ENCODE measurements around the gene ADARB1. TPM values are rescaled to one million over a fixed set of nuclear protein-coding genes. Genes with fewer than 3 reads are reported as not detected.

Gene ADARB1
- total and polyA plus RNA-seq, 9 of the 15 experiments (the other 6 are each of a cell fraction or from before 2014, with no cell fraction given) = 6.7 to 16.0 (median 8.3) TPM

- TF ChIP-seq ZNF407 (IDR thresholded peaks at IDR 0.05; ENCODE audit: low read depth) = no peak
- peak; percentile 89; the same call in 1 of the 2 replicates for TF ChIP-seq SRSF3 (IDR thresholded peaks at IDR 0.05; ENCODE audit: insufficient read depth, low read length)
- peak in 1 of 3 experiments; percentile 33; a peak in 1 of 6 replicates for TF ChIP-seq ZBTB11 (CRISPR knock-in tag; IDR thresholded peaks at IDR 0.05)
- TF ChIP-seq TCF7L2 (IDR thresholded peaks at IDR 0.05; ENCODE audit: low read depth, low read length) = no peak
- no peak for TF ChIP-seq CREB3L1 (IDR thresholded peaks at IDR 0.05; ENCODE audit: borderline replicate concordance, low read depth)
- peak; percentile 83 for TF ChIP-seq ZNF280B (CRISPR knock-in tag; IDR thresholded peaks at IDR 0.05)
- TF ChIP-seq E2F4 (CRISPR knock-in tag; IDR thresholded peaks at IDR 0.05; ENCODE audit: low read depth) = no peak
- TF ChIP-seq SMAD3 (CRISPR knock-in tag; conservative IDR thresholded peaks at IDR 0.05) = peak; percentile 80
These were observed at the start of gene ADARB1 (continued) for GRCh38 chr21:45074048-45074817.

Measured in K562 (cell line).